ENCODE measurements around the gene LDHA. TPM values are rescaled to one million over a fixed set of nuclear protein-coding genes. Genes with fewer than 3 reads are reported as not detected.

Gene LDHA
- total and polyA plus RNA-seq, 2 of the 8 experiments (the other 6 are each of a cell fraction or from before 2014, with no cell fraction given), result 443 to 486 TPM

DNA sequence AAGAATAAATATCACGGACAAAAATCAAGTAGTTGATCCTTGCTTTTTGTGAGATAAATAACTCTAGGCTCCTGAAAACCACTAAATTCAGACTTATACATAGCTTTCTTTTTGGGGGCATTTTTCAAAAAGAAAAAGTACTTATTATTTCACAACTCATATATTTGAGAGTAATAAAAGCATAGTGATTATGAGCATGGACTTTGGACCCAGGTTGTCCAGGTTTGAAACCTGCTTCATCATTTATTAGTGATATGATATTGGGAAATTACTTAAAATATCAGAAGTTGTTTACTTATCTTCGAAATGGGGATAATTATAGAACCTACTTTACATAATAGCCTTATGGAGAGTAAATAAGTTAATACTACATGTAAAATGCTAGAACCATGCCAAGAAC, 44.3 kb downstream of the LDHA start (continued):
- TF ChIP-seq GTF2F1 (IDR thresholded peaks at IDR 0.05; ENCODE audit: borderline replicate concordance, low read depth, low read length) (no peak), HDAC6 (IDR thresholded peaks at IDR 0.05; ENCODE audit: low read depth, low read length) (no peak)
